K562 (cell line): ENCODE results near the gene ROR2. TPM values are rescaled to one million over a fixed set of nuclear protein-coding genes. Genes with fewer than 3 reads are reported as not detected.

Experiments
- ATAC-seq: fragments of 200-7000 bp; cut with Tn5 transposase; 3 replicates; pipeline ENCODE4 v1.9.1; 2020; ENCODE audit warnings: moderate library complexity
- BruUV-seq: library from RNA; stranded (reverse); fragments of 400-500 nt; replicated peaks from 2 replicates; lab custom pipeline; 2021; lab: Mats Ljungman, UMichigan
- CTCF ChIA-PET: fragments of 300-600 bp; formaldehyde crosslinking; extraction: SDS; loops from one replicate; lab custom pipeline; 2021; ENCODE audit warnings: low intra/inter-chr PET ratio; lab: Yijun Ruan, JAX
- POLR2A ChIA-PET: fragments of 300-600, 350-650 bp; sonication (Branson Sonifier 250); formaldehyde crosslinking; extraction: SDS; loops from one replicate; lab custom pipeline; 2021; ENCODE audit warnings: antibody characterized with exemption, inconsistent platforms; lab: Yijun Ruan, JAX
- DNase-seq, 4 experiments: peaks; one replicate each; pipeline versions ENCODE4 v3.0.0 to v3.0.0-alpha.2; 2011 to 2018; ENCODE audit warnings: low spot score in 3 of 4, mixed read lengths in 3 of 4; ENCODE audit errors: extremely low read depth in 1 of 4
- FAIRE-seq: peaks from 2 replicates; lab custom pipeline; 2011; peaks lifted over from hg19 to GRCh38; lab: Jason Lieb, UNC
- H2AFZ ChIP-seq: 2 replicates; pipeline ENCODE4 v1.6.0; 2011; ENCODE audit warnings: low read depth, low read length, control low read depth, inconsistent platforms
- H3K27ac ChIP-seq: fragments of 200-600 bp; 3 replicates; pipeline ENCODE4 v1.8.0; 2011; ENCODE audit warnings: low read depth, mild to moderate bottlenecking, control low read depth, inconsistent platforms, low read length, moderate library complexity, mixed read lengths; ENCODE audit errors: extremely low read depth
- H3K27me3 ChIP-seq, 2 experiments: fragments of 300-600 bp in 1 of 2; 2 replicates in 1 of 2; 3 replicates in 1 of 2; pipeline versions ENCODE4 v1.6.0 to v1.8.0; 2011; ENCODE audit warnings: inconsistent platforms in 2 of 2, low read length in 2 of 2, mild to moderate bottlenecking in 1 of 2, mixed read lengths in 1 of 2, moderate library complexity in 1 of 2; ENCODE audit not compliant: control insufficient read depth in 2 of 2, insufficient read depth in 2 of 2
- H3K36me3 ChIP-seq: fragments of 300-600 bp; 3 replicates; pipeline ENCODE4 v1.8.0; 2011; ENCODE audit warnings: mild to moderate bottlenecking, low read length, inconsistent platforms; ENCODE audit not compliant: control insufficient read depth, insufficient read depth
- H3K4me1 ChIP-seq, 2 experiments: fragments of 200-600 bp in 1 of 2; replicated peaks in 1 of 2; 2 replicates in 1 of 2; 3 replicates in 1 of 2; pipeline versions ENCODE4 v1.5.1 to v1.8.0; 2011; ENCODE audit warnings: inconsistent platforms in 2 of 2, low read length in 2 of 2, mild to moderate bottlenecking in 1 of 2, mixed read lengths in 1 of 2, moderate library complexity in 1 of 2; ENCODE audit not compliant: control insufficient read depth in 2 of 2, insufficient read depth in 2 of 2
- H3K4me2 ChIP-seq: 2 replicates; pipeline ENCODE4 v1.6.1; 2011; ENCODE audit warnings: low read length, control low read depth, inconsistent platforms, mixed read lengths; ENCODE audit not compliant: insufficient read depth
- H3K4me3 ChIP-seq: fragments of 200-600 bp; sonication (generic), shearing (Covaris generic); 2 replicates; pipeline ENCODE4 v1.5.1; 2016; ENCODE audit warnings: control low read depth, inconsistent platforms
- H3K79me2 ChIP-seq: fragments of 200-600 bp; 3 replicates; pipeline ENCODE4 v1.8.0; 2011; ENCODE audit warnings: low read length, inconsistent platforms; ENCODE audit not compliant: control insufficient read depth, insufficient read depth
- H3K9ac ChIP-seq, 2 experiments: 2 replicates each; pipeline versions ENCODE4 v1.6.0 to v1.6.1; 2011; ENCODE audit warnings: low read depth in 2 of 2, low read length in 2 of 2, control low read depth in 1 of 2, inconsistent platforms in 1 of 2, mild to moderate bottlenecking in 1 of 2, mixed read lengths in 1 of 2; ENCODE audit not compliant: insufficient read depth in 1 of 2
- H3K9me1 ChIP-seq: one replicate; pipeline ENCODE4 v1.6.0; 2011; ENCODE audit warnings: inconsistent platforms, mild to moderate bottlenecking, low read length, moderate library complexity; ENCODE audit not compliant: control insufficient read depth, insufficient read depth
- H3K9me3 ChIP-seq: replicated peaks from 2 replicates; pipeline ENCODE4 v1.5.1; 2011; ENCODE audit warnings: low read depth, low read length, inconsistent platforms; ENCODE audit not compliant: control insufficient read depth, insufficient read depth
- H4K20me1 ChIP-seq: replicated peaks from 2 replicates; pipeline ENCODE4 v1.6.1; 2011; ENCODE audit warnings: low read length, inconsistent platforms, mixed read lengths; ENCODE audit not compliant: control insufficient read depth, insufficient read depth
- ATF3 ChIP-seq, 2 experiments: fragments of 450-650 bp in 1 of 2; sonication (generic) in 1 of 2; formaldehyde crosslinking in 1 of 2; IDR thresholded peaks in 1 of 2; conservative IDR thresholded peaks in 1 of 2; 2 replicates each; pipeline versions ENCODE4 v1.6.1 to v1.8.1; 2016 to 2023; ENCODE audit warnings: mild to moderate bottlenecking in 2 of 2, moderate library complexity in 2 of 2, inconsistent platforms in 1 of 2, missing genetic modification reagents in 1 of 2
- CBFA2T2 ChIP-seq: fragments of 450-650 bp; conservative IDR thresholded peaks from 2 replicates; pipeline ENCODE4 v1.6.1; 2017; ENCODE audit warnings: mild to moderate bottlenecking
- CBFA2T3 ChIP-seq: fragments of 450-650 bp; IDR thresholded peaks from 2 replicates; pipeline ENCODE4 v1.6.1; 2017
- CTBP1 ChIP-seq: fragments of 450-650 bp; IDR thresholded peaks from 2 replicates; pipeline ENCODE4 v1.6.1; 2016; ENCODE audit warnings: borderline replicate concordance
- ELF2 ChIP-seq: fragments of 250-450 bp; sonication (Bioruptor Pico); IDR thresholded peaks from 2 replicates; pipeline ENCODE4 v1.5.0; 2021; ENCODE audit warnings: mild to moderate bottlenecking
- JUN ChIP-seq, 2 experiments: sonication (generic) in 1 of 2; formaldehyde crosslinking in 1 of 2; IDR thresholded peaks; 2 replicates each; pipeline versions ENCODE4 v1.6.1 to v1.8.0; 2012 to 2022; ENCODE audit warnings: borderline replicate concordance in 2 of 2, mild to moderate bottlenecking in 2 of 2, improper control_type of control experiment in 1 of 2, low read depth in 1 of 2, low read length in 1 of 2, missing genetic modification reagents in 1 of 2
- KLF13 ChIP-seq: fragments of 450-650 bp; IDR thresholded peaks from 2 replicates; pipeline ENCODE4 v1.6.1; 2016; ENCODE audit warnings: missing genetic modification characterization, low read depth, mild to moderate bottlenecking, missing compliant biosample characterization, moderate library complexity, borderline replicate concordance
- MAZ ChIP-seq, 2 experiments: fragments of 450-650 bp in 1 of 2; sonication (generic) in 1 of 2; formaldehyde crosslinking; IDR thresholded peaks in 1 of 2; conservative IDR thresholded peaks in 1 of 2; 2 replicates each; pipeline versions ENCODE4 v1.4.0 to v1.5.0; 2020; ENCODE audit warnings: mild to moderate bottlenecking in 1 of 2, missing genetic modification reagents in 1 of 2
- NR1H2 ChIP-seq: sonication (generic); formaldehyde crosslinking; IDR thresholded peaks from 2 replicates; pipeline ENCODE4 v1.4.0; 2020; ENCODE audit warnings: mild to moderate bottlenecking, missing genetic modification reagents
- SMARCB1 ChIP-seq: IDR thresholded peaks from 2 replicates; pipeline ENCODE4 v1.6.1; 2011; ENCODE audit warnings: improper control_type of control experiment, low read depth; ENCODE audit not compliant: insufficient read length
- TAF1 ChIP-seq: IDR thresholded peaks from 2 replicates; pipeline ENCODE4 v1.6.1; 2011; ENCODE audit warnings: mild to moderate bottlenecking, low read length, moderate library complexity; ENCODE audit not compliant: insufficient read depth, control insufficient read depth, severe bottlenecking; ENCODE audit errors: extremely low read depth
- XRCC3 ChIP-seq: fragments of 450-650 bp; IDR thresholded peaks from 2 replicates; pipeline ENCODE4 v1.6.1; 2017; ENCODE audit warnings: mild to moderate bottlenecking, moderate library complexity
- YY1 ChIP-seq, 3 experiments: IDR thresholded peaks; 2 replicates each; pipeline ENCODE4 v1.6.1; 2011; ENCODE audit warnings: low read length in 2 of 3, mild to moderate bottlenecking in 2 of 3, moderate library complexity in 2 of 3, borderline replicate concordance in 1 of 3, control low read depth in 1 of 3, low read depth in 1 of 3; ENCODE audit not compliant: insufficient read depth in 3 of 3, insufficient replicate concordance in 2 of 3, control insufficient read depth in 1 of 3, insufficient read length in 1 of 3; ENCODE audit errors: extremely low read depth in 1 of 3
- ZNF551 ChIP-seq: fragments of 250-450 bp; sonication (Bioruptor Pico); IDR thresholded peaks from 2 replicates; pipeline ENCODE4 v1.5.0; 2021; ENCODE audit warnings: mild to moderate bottlenecking, moderate library complexity
- ZSCAN29 ChIP-seq: fragments of 450-650 bp; IDR thresholded peaks from 2 replicates; pipeline ENCODE4 v1.6.1; 2017
- WGBS: fragments of 100-300 bp; shearing (Covaris generic); methylation state at CpG from one replicate; pipeline ENCODE4 v1.1.6; 2016; ENCODE audit warnings: low coverage, mixed read lengths; ENCODE audit not compliant: insufficient coverage; ENCODE audit errors: missing lambda C conversion rate; 5-methylcytosine and 5-hydroxymethylcytosine counted together
- in situ Hi-C: fragments of 300-500 bp; cut with MboI; formaldehyde crosslinking; loops from 4 replicates; pipeline ENCODE4 v1.15.0; 2018; ENCODE audit warnings: inconsistent platforms, mixed read lengths
- intact Hi-C: fragments of 100-400 bp; cut with micrococcal nuclease; formaldehyde crosslinking; loops from 2 replicates; pipeline ENCODE4 v1.14.2; 2022
- polyA plus RNA-seq, 8 experiments: library from polyadenylated mRNA; depleted of rRNA in 4 of 8; stranded (reverse) in 5 of 8; unstranded in 3 of 8; fragments of >200 nt; fragmentation: Nextera tagmentation in 2 of 8; fragmentation: Illumina TruSeq in 1 of 8; extraction: Ambion mirVana in 2 of 8; extraction: Trizol in 1 of 8; gene quantifications; 2 replicates each; pipeline versions ENCODE4 v1.2.1 to v1.2.3, GENCODE V29; 2011 to 2014; ENCODE audit warnings: inconsistent platforms in 1 of 8, missing spikeins in 1 of 8
- total RNA-seq, 7 experiments: library from RNA; depleted of rRNA in 6 of 7; stranded (reverse); fragments of >200 nt in 6 of 7; fragmentation: Illumina TruSeq in 2 of 7; extraction: Trizol in 2 of 7; gene quantifications; 2 replicates each; pipeline versions ENCODE4 v1.2.1 to v1.2.3, GENCODE V29; 2011 to 2021; ENCODE audit warnings: low replicate concordance in 1 of 7

Gene ROR2
- total and polyA plus RNA-seq, 9 of the 15 experiments (the other 6 are each of a cell fraction or from before 2014, with no cell fraction given): 5.6 to 33.8 (median 15.3) TPM

GRCh38 chr9:91992461-91993041, 42.5 kb upstream of the ROR2 start:
- FAIRE-seq (peak; percentile 48), DNase-seq (peak in 3 of 4 experiments; percentile 19 to 26 (median 24))
- no peaks in the 10 kb centered on the region for H3K9me3 ChIP-seq
- H2AFZ ChIP-seq: no peak overlapping the region
- peaks cover 15 to 21% of the 10 kb centered on the region in 2 experiments; a peak in 4 of 5 replicates for H3K27me3 ChIP-seq
- in situ Hi-C loops: loop anchor here (25.0 kb wide), 1 partner anchor 1080 kb away; no protein-coding TSS in a partner anchor
- TF ChIP-seq CBFA2T2 (0 out of 2 replicates have a peak, but pooled peaks have one; percentile 5), YY1 (IDR thresholded peaks at IDR 0.05; ENCODE audit: borderline replicate concordance in 1 of 3, control insufficient read depth in 1 of 3, extremely low read depth in 1 of 3, insufficient read depth in 3 of 3, insufficient read length in 1 of 3, insufficient replicate concordance in 2 of 3, low read depth in 1 of 3, low read length in 2 of 3) (peak in 1 of 3 experiments; percentile 31), KLF13 (tag) (no peak), CTBP1 (no peak), SMARCB1 (no peak), MAZ (CRISPR knock-in tag; conservative IDR thresholded peaks at IDR 0.05 in 1 of 2, IDR thresholded peaks at IDR 0.05 in 1 of 2) (0 out of 4 replicates have a peak, but pooled peaks of 1 of the 2 experiments have one; percentile 20), XRCC3 (no peak), ZNF551 (CRISPR knock-in tag) (no peak), NR1H2 (CRISPR knock-in tag) (no peak), ZSCAN29 (no peak), JUN (IDR thresholded peaks at IDR 0.05; ENCODE audit: borderline replicate concordance, low read depth, low read length) (no peak), JUN (CRISPR knock-in tag; IDR thresholded peaks at IDR 0.05; ENCODE audit: borderline replicate concordance) (no peak), CBFA2T3 (peak; percentile 35), TAF1 (no peak), ELF2 (CRISPR knock-in tag) (no peak), ATF3 (IDR thresholded peaks at IDR 0.05) (no peak), ATF3 (CRISPR knock-in tag; conservative IDR thresholded peaks at IDR 0.05) (no peak)
- TF ChIP-seq, all 486 proteins: peak for 4
- Histone ChIP-seq H3K4me1 (no peaks in the 10 kb centered on the region; a peak in 2 of 5 replicates), H3K36me3 (no peaks in the 10 kb centered on the region), H3K79me2 (no peaks in the 10 kb centered on the region), H3K27ac (no peak overlapping the region), H3K4me2 (no peak overlapping the region), H3K9me1 (no peaks in the 10 kb centered on the region), H4K20me1 (no peaks in the 10 kb centered on the region), H3K4me3 (no peak overlapping the region), H3K9ac (no peak overlapping the region)
- BruUV-seq: no TSS peak
- ChIA-PET POLR2A (interaction anchor here (1.2 kb wide), 1 partner anchor 66 kb away, joined by 3 read pairs; no protein-coding TSS in a partner anchor), CTCF (no interaction called here)
- 2% methylated on average over 12 of the region's 12 CpGs for WGBS
- intact Hi-C loops: no loop called here
- no peak for ATAC-seq
